HG02642 (cell line): Measurements from ENCODE around the gene PRKAG3.

Source experiments
- ATAC-seq: cut with Tn5 transposase; IDR thresholded peaks from one replicate; pipeline ENCODE4 v1.9.1; 2021; ENCODE audit warnings: mild to moderate bottlenecking; ENCODE audit not compliant: unreplicated experiment, poor library complexity

Gene PRKAG3

GRCh38 chr2:218816561-218817011 lies 15.0 kb downstream of the PRKAG3 start:
- ATAC-seq, result no peak

- no peak for ATAC-seq
Measured at GRCh38 chr2:218815649-218816048, 16.0 kb downstream of the PRKAG3 start.

GRCh38 chr2:218815244-218815637 lies 16.4 kb downstream of the PRKAG3 start:
- ATAC-seq, result no peak

GRCh38 chr2:218814540-218815243 lies 16.9 kb downstream of the PRKAG3 start:
- no peak for ATAC-seq

- ATAC-seq, result no peak
Measured at GRCh38 chr2:218813771-218814460, 17.7 kb downstream of the PRKAG3 start.

GRCh38 chr2:218812861-218813260 lies 18.7 kb downstream of the PRKAG3 start:
- no peak for ATAC-seq

- ATAC-seq, result no peak
Measured at GRCh38 chr2:218812096-218812815, 19.3 kb downstream of the PRKAG3 start.

GRCh38 chr2:218811382-218811781 lies 20.2 kb downstream of the PRKAG3 start:
- ATAC-seq, result no peak

GRCh38 chr2:218810256-218810655 lies 21.3 kb downstream of the PRKAG3 start:
- no peak for ATAC-seq

GRCh38 chr2:218809515-218809914 lies 22.1 kb downstream of the PRKAG3 start:
- no peak for ATAC-seq

GRCh38 chr2:218807626-218808025 lies 24.0 kb downstream of the PRKAG3 start:
- ATAC-seq, result no peak

GRCh38 chr2:218806346-218806978 lies 25.1 kb downstream of the PRKAG3 start:
- ATAC-seq, result no peak

- ATAC-seq, result no peak
Measured at GRCh38 chr2:218805627-218806026, 26.0 kb downstream of the PRKAG3 start.

GRCh38 chr2:218804817-218805216 lies 26.8 kb downstream of the PRKAG3 start:
- ATAC-seq, result no peak

GRCh38 chr2:218802386-218802994 lies 29.1 kb downstream of the PRKAG3 start:
- ATAC-seq, result no peak

GRCh38 chr2:218799990-218800389 lies 31.6 kb downstream of the PRKAG3 start:
- ATAC-seq, result no peak

- ATAC-seq, result no peak
Measured at GRCh38 chr2:218798767-218799504, 32.7 kb downstream of the PRKAG3 start.

- no peak for ATAC-seq
Measured at GRCh38 chr2:218796691-218797090, 34.9 kb downstream of the PRKAG3 start.

- ATAC-seq, result no peak
Measured at GRCh38 chr2:218792433-218792832, 39.2 kb downstream of the PRKAG3 start.
